ENCODE data around the gene NHERF1. TPM values are rescaled to one million over a fixed set of nuclear protein-coding genes. Genes with fewer than 3 reads are reported as not detected.

Gene NHERF1
- total and polyA plus RNA-seq, 2 donors (not counting 3 experiments of a cell fraction or from before 2014, with no cell fraction given), result 24.4 to 26.9 TPM

GRCh38 chr17:74733365-74734122, 14.9 kb upstream of the NHERF1 start:
- Histone ChIP-seq H3K79me2 (ENCODE audit: control insufficient read depth, insufficient read depth, low read length) (no peaks in the 10 kb centered on the region), H3K9me1 (replicated peaks; ENCODE audit: control insufficient read depth, extremely low read depth, insufficient read depth, low read length) (no peaks in the 10 kb centered on the region), H3K9ac (replicated peaks; ENCODE audit: extremely low read depth, insufficient read depth, low read length) (no peak overlapping the region), H3K4me1 (ENCODE audit: control insufficient read depth, extremely low read depth, insufficient read depth, low read length) (no peaks in the 10 kb centered on the region), H3K27ac (ENCODE audit: insufficient read depth, low read depth, low read length) (no peak overlapping the region), H3K27me3 (ENCODE audit: control insufficient read depth in 2 of 2, insufficient read depth in 2 of 2, low read length in 2 of 2) (peaks cover 26 to 28% of the 10 kb centered on the region in 2 experiments), H3K4me2 (ENCODE audit: insufficient read depth, low read length) (no peak overlapping the region), H2AFZ (ENCODE audit: low read depth, low read length) (no peak overlapping the region), H3K36me3 (ENCODE audit: control insufficient read depth in 2 of 2, extremely low read depth in 1 of 2, insufficient read depth in 2 of 2, low read length in 2 of 2) (no peaks in the 10 kb centered on the region), H3K9me3 (replicated peaks; ENCODE audit: control insufficient read depth, insufficient read depth, low read length) (no peaks in the 10 kb centered on the region), H4K20me1 (replicated peaks; ENCODE audit: control insufficient read depth, extremely low read depth, insufficient read depth, low read length) (no peaks in the 10 kb centered on the region), H3K4me3 (replicated peaks in 1 of 3; ENCODE audit: insufficient read depth in 1 of 3, low read depth in 1 of 3, low read length in 3 of 3) (no peak overlapping the region)
- CTCF ChIA-PET, result no interaction called here
- DNase-seq (ENCODE audit: low read depth, low spot score) (no peak), FAIRE-seq (no peak)
- TF ChIP-seq, protein P1, sequence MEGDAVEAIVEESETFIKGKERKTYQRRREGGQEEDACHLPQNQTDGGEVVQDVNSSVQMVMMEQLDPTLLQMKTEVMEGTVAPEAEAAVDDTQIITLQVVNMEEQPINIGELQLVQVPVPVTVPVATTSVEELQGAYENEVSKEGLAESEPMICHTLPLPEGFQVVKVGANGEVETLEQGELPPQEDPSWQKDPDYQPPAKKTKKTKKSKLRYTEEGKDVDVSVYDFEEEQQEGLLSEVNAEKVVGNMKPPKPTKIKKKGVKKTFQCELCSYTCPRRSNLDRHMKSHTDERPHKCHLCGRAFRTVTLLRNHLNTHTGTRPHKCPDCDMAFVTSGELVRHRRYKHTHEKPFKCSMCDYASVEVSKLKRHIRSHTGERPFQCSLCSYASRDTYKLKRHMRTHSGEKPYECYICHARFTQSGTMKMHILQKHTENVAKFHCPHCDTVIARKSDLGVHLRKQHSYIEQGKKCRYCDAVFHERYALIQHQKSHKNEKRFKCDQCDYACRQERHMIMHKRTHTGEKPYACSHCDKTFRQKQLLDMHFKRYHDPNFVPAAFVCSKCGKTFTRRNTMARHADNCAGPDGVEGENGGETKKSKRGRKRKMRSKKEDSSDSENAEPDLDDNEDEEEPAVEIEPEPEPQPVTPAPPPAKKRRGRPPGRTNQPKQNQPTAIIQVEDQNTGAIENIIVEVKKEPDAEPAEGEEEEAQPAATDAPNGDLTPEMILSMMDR (IDR thresholded peaks at IDR 0.05; ENCODE audit: extremely low read depth in 1 of 2, insufficient read depth in 1 of 2, low read depth in 1 of 2, low read length in 2 of 2), result no peak
- TF ChIP-seq MAX (IDR thresholded peaks at IDR 0.05; ENCODE audit: insufficient read depth, insufficient read length) (no peak), GATA2 (IDR thresholded peaks at IDR 0.05; ENCODE audit: insufficient read depth, insufficient read length, low read depth, low read length) (no peak), POLR2A (IDR thresholded peaks at IDR 0.05; ENCODE audit: low read depth, low read length) (no peak), MYC (IDR thresholded peaks at IDR 0.05; ENCODE audit: low read depth, low read length) (no peak), POLR2AphosphoS5 (IDR thresholded peaks at IDR 0.05; ENCODE audit: insufficient read depth, low read depth, low read length) (no peak), FOS (IDR thresholded peaks at IDR 0.05; ENCODE audit: borderline replicate concordance, insufficient read depth, low read length) (no peak), EZH2 (IDR thresholded peaks at IDR 0.05; ENCODE audit: borderline replicate concordance, low read depth, low read length, severe bottlenecking) (no peak), JUN (IDR thresholded peaks at IDR 0.05; ENCODE audit: borderline replicate concordance, insufficient read depth, insufficient read length, low read depth) (no peak)
- no TSS peak for BruUV-seq (replicated peaks)
- intact Hi-C loops (cut with micrococcal nuclease) (no loop called here), dilution Hi-C loops (cut with MboI; ENCODE audit: extremely low pct_ligation_motif_present, low sequenced_read_pairs) (no loop called here)
- POLR2A ChIA-PET, result no interaction called here
